SHP77 treated with DMSO at 0.1 percent for 48 hours (cell line): Measurements from ENCODE around the gene APOA5.
"Not testable (repeated sequence)": the region's sequence is repeated elsewhere in the genome, so short reads cannot be mapped to it uniquely, and the experiment has no call there.

Experiments used
- DNase-seq: peaks from one replicate; lab custom pipeline; 2025; lab: John Stamatoyannopoulos, UW

Gene APOA5, protein sequence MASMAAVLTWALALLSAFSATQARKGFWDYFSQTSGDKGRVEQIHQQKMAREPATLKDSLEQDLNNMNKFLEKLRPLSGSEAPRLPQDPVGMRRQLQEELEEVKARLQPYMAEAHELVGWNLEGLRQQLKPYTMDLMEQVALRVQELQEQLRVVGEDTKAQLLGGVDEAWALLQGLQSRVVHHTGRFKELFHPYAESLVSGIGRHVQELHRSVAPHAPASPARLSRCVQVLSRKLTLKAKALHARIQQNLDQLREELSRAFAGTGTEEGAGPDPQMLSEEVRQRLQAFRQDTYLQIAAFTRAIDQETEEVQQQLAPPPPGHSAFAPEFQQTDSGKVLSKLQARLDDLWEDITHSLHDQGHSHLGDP

DNA sequence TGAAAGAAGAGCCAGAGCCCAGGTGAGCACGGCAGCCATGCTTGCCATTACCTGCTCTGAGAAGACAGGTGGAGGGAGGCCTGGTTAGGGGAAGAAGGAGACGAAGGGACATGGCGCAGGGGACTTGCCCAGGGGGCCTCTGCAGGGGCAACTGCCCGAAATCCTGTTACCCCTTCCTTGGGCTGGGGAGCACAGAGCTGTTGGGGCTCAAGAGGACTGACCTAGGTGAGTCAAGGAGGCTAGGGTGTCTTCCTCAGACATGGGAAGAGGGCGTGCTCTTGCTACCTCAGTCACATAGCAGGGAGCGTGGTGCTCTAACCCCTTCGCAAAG, at the start of gene APOA5:
APOA5 (minus strand) TSS at position 67 of the 331 bp plus-strand sequence; CDS start at position 48, 19 bp downstream.
- no peak for DNase-seq

DNA sequence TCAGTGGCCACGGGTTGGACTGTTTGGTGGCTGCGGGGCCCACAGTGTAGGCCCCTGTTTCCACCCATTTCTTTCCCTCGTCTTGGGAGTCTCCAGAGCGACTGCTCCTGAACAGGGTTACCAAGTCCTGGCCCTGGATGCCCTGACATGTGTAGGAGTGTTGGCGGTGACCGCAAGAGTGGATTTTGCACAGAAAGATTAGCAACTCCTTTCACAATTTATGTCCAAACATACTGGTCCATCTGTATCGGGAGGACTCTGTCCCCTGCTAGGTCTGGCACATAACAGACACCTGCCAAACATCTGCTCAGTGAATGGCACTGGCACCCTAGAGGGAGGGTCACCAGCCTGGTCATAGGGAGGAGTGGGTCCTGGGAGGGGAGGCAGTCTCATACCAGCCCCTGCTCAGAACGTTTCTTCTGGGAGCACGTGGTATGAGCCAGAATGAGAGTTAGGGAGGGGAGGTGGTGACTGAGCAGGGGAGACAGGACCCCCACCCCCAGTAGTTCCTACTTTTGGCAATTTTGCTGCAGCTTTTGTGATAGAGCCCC, 49.1 kb upstream of the APOA5 start:
- DNase-seq: no peak

DNA sequence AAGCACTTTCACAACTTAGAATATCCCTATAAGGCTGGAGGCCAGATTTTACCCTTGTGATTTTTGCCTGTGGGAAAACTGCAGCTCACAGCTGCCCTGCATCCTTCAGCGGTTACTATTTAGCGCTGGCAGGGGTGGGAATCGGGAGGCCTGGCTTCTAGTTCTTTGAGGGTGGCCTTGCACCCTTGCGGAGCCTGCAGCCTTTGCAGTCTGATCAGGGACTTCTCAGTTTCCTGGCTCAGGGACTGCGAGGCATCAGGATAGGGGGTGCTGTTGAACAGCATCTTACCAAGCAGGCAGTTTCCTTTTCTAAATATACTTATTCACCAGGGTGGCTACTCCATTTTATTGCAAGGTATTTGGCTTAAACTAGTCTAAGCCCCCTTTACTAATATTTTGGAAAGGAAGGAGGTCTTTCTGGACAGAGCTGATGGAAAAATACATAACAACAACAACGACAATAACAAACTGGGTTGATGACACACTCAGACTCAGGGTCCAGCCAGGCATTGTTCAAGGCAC, 48.6 kb upstream of the APOA5 start:
- no peak for DNase-seq

DNA sequence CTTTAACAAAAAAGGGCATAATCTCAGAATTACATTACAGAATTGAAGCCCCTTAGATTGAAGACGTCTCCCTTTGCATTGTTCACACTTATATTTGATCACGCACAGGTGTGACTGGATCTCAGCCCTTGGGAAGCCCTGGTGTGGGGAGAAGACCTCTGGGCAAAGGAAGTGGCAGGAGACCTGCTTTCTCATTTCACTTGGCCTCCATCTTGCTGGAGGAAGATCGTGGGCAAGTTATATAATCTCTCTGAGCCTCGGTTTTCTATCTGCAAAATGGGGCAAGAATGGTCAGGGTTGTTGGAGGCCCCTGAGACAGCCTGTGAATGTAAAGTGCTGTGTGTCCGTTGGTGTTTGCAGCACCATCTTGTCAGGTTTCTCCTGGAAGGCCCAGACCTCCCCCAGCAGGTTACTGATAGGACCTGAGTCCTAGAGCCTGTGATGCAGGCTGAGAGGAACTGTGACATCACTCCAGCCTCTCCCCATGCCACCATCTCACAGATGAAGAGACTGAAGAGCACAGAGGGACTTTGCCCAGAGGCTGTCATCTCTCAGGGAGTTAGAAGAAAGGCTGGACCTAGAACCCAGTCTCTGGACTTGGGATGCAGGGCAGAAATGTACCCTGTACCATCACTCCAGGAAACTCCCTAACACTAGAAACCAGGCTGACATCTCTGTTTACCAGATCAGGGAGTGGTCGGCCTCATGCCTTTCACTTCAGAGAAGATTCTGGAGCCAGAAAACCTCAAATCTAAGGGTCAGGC, 46.8 kb upstream of the APOA5 start:
- DNase-seq: no peak

DNA sequence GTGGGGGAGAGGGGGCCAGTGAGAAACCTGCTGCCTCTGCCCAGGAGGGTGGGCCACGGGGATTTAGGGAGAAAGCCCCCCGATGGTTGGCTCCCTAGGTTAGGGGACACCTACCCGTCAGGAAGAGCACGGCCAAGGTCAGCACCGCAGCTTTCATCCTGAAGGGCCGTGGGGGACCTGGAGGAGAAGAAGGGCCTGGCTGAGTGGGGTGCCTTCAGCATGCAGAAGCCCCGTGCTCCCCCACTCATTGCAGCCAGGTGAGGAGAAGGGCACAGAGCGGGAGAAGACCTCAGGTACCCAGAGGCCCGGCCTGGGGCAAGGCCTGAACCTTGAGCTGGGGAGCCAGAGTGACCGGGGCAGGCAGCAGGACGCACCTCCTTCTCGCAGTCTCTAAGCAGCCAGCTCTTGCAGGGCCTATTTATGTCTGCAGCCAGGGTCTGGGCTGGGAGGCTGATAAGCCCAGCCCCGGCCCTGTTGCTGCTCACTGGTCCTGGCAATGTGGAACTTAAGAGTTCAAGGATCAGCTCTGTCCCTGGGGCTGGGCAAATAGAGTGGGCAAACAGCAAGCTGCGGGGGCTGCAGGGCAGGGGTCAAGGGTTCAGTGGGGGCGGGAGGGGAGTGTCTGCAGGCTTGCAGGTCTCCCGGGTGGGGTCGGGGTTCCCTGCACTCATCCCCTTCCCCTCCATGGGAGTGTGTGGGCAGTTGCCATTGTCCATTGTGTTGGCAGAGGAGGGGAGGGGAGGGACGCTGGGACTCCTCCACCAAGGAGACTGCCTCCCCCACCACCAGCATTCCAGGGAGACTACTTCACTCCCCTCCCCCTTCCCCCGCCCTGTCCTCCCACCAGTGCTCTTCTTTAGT, 45.8 kb upstream of the APOA5 start, which contains the start of gene APOA1:
APOA1 (minus strand) TSS at position 392 of the 861 bp plus-strand sequence; CDS start at position 157, 235 bp downstream.
- no peak for DNase-seq

DNA sequence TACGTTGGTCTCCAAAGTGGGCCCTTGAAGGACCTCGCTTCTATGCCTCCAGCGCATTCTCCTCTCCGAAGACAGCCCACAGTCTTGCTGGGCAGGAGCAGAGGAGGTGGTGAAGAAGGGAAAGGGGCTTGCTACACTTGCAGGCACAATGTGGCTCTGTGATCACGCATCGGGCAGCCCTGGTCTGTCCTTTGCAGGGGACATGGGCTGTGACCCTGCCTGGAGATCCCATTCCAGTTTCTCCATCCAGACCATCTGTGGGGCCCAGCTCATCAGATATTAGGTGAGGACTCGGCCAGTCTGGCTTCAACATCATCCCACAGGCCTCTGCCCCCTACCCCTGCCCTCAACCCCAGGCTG, 44.9 kb upstream of the APOA5 start:
- DNase-seq: no peak

DNA sequence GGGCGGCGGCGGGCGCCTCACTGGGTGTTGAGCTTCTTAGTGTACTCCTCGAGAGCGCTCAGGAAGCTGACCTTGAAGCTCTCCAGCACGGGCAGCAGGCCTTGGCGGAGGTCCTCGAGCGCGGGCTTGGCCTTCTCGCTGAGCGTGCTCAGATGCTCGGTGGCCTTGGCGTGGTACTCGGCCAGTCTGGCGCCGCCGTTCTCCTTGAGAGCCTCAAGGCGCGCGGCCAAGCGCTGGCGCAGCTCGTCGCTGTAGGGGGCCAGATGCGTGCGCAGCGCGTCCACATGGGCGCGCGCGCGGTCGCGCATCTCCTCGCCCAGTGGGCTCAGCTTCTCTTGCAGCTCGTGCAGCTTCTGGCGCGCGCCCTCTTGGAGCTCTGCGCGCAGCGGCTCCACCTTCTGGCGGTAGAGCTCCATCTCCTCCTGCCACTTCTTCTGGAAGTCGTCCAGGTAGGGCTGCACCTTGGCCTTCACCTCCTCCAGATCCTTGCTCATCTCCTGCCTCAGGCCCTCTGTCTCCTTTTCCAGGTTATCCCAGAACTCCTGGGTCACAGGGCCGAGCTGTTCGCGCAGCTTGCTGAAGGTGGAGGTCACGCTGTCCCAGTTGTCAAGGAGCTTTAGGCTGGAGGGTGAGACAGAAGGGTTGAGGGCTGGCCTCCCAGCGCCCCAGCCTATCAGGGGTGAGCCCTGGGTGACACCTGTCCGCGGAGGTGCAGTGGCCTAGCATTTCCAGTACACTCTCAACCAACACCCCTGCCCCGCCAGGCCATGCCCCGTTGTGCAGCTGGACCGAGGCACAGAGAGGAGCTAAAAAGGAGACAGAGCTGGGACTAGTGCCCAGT, 44.3 kb upstream of the APOA5 start:
- DNase-seq: peak; percentile 55

DNA sequence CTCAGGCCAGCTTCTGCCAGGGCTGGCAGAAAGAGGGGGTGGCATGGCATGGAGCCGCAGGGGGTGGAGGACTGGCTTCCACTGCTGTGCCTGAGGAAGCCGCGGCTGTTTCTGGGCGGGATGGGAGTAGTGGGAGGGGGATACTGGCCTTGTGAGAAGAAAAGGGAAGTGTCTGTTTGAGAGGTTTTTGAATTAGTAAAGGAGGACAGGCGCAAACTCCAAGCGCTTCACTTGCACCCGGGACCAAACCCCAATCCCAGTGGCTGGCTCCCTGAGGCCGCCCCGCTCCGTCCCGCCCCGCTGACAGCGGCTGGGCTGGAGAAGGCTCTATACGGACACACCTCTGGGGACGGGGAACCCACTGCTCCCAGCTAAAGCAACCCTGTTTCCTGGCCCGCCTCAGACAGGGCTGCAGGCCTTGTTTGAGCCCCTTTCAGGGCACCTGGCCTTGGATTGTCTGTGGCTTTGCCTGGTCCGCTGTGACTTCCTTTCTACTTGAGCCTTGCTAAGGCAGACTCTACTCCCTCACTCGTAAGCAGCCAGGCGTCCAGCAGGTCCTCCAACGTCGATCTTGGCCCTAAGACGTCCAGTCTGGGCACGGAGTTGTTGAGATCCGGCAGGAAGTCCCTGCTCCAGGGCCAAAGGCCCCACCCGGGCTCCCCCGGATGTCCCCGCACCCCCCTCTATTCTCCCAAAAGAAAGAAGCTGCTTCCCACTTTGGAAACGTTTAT, 43.5 kb upstream of the APOA5 start:
- DNase-seq: no peak

DNA sequence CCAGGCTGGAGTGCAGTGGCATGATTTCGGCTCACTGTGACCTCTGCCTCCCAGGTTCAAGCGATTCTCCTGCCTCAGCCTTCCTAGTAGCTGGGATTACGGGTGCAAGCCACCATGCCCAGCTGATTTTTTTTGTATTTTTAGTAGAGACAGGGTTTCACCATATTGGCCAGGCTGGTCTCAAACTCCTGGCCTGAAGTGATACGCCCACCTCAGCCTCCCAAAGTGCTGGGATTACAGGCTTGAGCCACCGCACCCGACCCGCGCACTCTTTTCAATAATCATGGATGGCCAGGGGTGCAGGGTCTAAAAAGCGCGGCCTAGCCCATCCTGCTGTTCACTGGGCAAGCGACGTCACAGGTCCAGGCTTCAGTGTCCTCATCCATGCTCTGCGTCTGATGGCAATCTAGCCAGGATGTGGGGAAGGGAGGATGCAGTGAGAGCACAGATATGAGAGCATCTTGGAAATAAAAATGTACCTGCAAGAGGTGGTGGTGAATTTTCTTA, 42.9 kb upstream of the APOA5 start:
- not testable (repeated sequence) for DNase-seq

DNA sequence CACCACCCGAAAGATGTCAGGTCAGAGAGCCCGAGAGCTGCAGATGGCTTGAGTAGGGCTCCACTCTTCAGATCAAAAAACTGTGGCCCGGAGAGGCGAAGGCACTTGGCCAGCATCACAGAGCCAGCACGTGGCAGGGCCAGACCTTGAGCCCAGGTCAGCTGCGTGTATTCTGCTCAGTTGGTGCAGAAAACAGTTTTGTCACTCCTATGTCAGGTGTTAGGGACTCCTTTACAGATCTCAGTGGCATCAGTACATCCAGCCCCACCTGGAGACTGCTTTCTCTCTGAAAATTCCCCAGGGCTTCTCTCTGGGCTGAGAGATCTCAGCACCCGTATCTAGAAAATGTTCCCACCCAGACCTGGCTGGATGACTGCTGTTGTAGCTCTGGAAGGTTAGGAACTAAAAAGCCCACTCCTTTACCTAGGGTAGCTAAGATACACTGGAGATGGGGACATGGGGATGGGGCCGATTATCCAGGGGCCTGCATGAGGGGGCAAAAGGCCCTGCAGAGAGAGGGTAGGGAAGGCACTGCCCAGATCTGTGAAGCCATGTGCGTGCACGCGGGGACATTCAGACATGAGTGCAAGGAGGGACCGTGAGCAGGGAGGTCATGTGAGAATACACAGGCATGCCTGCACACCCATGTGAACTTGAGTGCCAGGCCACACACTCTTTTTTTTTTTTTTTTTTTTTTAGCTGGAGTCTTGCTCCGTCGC, 42.3 kb upstream of the APOA5 start:
- no peak for DNase-seq

DNA sequence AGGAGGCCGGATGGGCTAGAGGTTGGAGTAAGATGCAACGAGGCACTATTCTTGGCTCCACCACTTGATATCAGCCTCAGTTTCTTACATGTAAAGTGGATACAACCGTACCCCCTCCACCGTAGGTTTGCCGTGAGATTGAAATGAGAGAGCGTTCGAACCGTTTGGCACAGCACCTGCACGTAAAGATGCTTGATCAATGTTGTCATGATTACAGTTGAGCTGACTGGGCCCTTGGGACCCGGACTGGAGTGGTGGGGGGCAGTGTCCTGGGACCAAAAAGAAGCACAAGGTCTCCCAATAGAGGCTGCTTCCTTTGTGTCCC, 41.8 kb upstream of the APOA5 start:
- DNase-seq: no peak

DNA sequence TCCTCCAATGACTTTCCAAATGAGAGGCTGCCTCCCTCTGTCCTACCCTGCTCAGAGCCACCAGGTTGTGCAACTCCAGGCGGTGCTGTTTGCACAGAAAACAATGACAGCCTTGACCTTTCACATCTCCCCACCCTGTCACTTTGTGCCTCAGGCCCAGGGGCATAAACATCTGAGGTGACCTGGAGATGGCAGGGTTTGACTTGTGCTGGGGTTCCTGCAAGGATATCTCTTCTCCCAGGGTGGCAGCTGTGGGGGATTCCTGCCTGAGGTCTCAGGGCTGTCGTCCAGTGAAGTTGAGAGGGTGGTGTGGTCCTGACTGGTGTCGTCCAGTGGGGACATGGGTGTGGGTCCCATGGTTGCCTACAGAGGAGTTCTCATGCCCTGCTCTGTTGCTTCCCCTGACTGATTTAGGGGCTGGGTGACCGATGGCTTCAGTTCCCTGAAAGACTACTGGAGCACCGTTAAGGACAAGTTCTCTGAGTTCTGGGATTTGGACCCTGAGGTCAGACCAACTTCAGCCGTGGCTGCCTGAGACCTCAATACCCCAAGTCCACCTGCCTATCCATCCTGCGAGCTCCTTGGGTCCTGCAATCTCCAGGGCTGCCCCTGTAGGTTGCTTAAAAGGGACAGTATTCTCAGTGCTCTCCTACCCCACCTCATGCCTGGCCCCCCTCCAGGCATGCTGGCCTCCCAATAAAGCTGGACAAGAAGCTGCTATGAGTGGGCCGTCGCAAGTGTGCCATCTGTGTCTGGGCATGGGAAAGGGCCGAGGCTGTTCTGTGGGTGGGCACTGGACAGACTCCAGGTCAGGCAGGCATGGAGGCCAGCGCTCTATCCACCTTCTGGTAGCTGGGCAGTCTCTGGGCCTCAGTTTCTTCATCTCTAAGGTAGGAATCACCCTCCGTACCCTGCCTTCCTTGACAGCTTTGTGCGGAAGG, 40.9 kb upstream of the APOA5 start:
- DNase-seq: no peak

DNA sequence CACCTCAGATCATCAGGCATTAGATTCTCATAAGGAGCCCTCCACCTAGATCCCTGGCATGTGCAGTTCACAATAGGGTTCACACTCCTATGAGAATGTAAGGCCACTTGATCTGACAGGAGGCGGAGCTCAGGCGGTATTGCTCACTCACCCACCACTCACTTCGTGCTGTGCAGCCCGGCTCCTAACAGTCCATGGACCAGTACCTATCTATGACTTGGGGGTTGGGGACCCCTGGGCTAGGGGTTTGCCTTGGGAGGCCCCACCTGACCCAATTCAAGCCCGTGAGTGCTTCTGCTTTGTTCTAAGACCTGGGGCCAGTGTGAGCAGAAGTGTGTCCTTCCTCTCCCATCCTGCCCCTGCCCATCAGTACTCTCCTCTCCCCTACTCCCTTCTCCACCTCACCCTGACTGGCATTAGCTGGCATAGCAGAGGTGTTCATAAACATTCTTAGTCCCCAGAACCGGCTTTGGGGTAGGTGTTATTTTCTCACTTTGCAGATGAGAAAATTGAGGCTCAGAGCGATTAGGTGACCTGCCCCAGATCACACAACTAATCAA, 40.2 kb upstream of the APOA5 start:
- no peak for DNase-seq

DNA sequence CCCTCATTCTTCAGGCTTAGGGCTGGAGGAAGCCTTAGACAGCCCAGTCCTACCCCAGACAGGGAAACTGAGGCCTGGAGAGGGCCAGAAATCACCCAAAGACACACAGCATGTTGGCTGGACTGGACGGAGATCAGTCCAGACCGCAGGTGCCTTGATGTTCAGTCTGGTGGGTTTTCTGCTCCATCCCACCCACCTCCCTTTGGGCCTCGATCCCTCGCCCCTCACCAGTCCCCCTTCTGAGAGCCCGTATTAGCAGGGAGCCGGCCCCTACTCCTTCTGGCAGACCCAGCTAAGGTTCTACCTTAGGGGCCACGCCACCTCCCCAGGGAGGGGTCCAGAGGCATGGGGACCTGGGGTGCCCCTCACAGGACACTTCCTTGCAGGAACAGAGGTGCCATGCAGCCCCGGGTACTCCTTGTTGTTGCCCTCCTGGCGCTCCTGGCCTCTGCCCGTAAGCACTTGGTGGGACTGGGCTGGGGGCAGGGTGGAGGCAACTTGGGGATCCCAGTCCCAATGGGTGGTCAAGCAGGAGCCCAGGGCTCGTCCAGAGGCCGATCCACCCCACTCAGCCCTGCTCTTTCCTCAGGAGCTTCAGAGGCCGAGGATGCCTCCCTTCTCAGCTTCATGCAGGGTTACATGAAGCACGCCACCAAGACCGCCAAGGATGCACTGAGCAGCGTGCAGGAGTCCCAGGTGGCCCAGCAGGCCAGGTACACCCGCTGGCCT, 38.7 kb upstream of the APOA5 start:
- no peak for DNase-seq

DNA sequence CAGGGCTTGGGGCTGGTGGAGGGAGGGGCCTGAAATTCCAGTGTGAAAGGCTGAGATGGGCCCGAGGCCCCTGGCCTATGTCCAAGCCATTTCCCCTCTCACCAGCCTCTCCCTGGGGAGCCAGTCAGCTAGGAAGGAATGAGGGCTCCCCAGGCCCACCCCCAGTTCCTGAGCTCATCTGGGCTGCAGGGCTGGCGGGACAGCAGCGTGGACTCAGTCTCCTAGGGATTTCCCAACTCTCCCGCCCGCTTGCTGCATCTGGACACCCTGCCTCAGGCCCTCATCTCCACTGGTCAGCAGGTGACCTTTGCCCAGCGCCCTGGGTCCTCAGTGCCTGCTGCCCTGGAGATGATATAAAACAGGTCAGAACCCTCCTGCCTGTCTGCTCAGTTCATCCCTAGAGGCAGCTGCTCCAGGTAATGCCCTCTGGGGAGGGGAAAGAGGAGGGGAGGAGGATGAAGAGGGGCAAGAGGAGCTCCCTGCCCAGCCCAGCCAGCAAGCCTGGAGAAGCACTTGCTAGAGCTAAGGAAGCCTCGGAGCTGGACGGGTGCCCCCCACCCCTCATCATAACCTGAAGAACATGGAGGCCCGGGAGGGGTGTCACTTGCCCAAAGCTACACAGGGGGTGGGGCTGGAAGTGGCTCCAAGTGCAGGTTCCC, 38.0 kb upstream of the APOA5 start, which contains the start of gene APOC3:
APOC3 (plus strand) TSS at position 383 of the 659 bp plus-strand sequence. CDS start 676 bp downstream, outside the sequence.
- DNase-seq: no peak

DNA sequence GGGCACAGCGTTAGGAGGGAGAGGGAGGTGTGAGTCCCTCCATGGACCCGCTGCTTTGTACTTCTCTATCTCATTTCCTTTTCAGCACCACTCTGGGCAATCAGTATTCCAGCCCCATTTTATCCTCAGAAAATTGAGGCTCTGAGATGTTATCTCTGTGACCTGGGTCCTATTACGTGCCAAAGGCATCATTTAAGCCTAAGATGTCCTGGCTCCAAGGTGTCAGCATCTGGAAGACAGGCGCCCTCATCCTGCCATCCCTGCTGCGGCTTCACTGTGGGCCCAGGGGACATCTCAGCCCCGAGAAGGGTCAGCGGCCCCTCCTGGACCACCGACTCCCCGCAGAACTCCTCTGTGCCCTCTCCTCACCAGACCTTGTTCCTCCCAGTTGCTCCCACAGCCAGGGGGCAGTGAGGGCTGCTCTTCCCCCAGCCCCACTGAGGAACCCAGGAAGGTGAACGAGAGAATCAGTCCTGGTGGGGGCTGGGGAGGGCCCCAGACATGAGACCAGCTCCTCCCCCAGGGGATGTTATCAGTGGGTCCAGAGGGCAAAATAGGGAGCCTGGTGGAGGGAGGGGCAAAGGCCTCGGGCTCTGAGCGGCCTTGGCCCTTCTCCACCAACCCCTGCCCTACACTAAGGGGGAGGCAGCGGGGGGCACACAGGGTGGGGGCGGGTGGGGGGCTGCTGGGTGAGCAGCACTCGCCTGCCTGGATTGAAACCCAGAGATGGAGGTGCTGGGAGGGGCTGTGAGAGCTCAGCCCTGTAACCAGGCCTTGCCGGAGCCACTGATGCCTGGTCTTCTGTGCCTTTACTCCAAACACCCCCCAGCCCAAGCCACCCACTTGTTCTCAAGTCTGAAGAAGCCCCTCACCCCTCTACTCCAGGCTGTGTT, 37.2 kb upstream of the APOA5 start:
- DNase-seq: no peak
